ENCODE measurements around the gene FMO3.

DNA sequence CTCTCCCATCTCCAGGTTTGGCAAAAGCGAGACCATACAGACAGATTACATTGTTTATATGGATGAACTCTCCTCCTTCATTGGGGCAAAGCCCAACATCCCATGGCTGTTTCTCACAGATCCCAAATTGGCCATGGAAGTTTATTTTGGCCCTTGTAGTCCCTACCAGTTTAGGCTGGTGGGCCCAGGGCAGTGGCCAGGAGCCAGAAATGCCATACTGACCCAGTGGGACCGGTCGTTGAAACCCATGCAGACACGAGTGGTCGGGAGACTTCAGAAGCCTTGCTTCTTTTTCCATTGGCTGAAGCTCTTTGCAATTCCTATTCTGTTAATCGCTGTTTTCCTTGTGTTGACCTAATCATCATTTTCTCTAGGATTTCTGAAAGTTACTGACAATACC lies 26.4 kb downstream of the FMO3 start:
- no peak for TF ChIP-seq POLR2A (IDR thresholded peaks at IDR 0.05)
- TF ChIP-seq, protein P1, sequence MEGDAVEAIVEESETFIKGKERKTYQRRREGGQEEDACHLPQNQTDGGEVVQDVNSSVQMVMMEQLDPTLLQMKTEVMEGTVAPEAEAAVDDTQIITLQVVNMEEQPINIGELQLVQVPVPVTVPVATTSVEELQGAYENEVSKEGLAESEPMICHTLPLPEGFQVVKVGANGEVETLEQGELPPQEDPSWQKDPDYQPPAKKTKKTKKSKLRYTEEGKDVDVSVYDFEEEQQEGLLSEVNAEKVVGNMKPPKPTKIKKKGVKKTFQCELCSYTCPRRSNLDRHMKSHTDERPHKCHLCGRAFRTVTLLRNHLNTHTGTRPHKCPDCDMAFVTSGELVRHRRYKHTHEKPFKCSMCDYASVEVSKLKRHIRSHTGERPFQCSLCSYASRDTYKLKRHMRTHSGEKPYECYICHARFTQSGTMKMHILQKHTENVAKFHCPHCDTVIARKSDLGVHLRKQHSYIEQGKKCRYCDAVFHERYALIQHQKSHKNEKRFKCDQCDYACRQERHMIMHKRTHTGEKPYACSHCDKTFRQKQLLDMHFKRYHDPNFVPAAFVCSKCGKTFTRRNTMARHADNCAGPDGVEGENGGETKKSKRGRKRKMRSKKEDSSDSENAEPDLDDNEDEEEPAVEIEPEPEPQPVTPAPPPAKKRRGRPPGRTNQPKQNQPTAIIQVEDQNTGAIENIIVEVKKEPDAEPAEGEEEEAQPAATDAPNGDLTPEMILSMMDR (IDR thresholded peaks at IDR 0.05), result no peak

All from adrenal gland (tissue), 5 donors.